TTC549 (cell line): ENCODE data around the gene NIFK.
"Not testable (repeated sequence)": the region's sequence is repeated elsewhere in the genome, so short reads cannot be mapped to it uniquely, and the experiment has no call there.

ENCODE experiments used
- FAIRE-seq: peaks from 2 replicates; lab custom pipeline; 2012; peaks lifted over from hg19 to GRCh38; lab: Jason Lieb, UNC

Gene NIFK

DNA sequence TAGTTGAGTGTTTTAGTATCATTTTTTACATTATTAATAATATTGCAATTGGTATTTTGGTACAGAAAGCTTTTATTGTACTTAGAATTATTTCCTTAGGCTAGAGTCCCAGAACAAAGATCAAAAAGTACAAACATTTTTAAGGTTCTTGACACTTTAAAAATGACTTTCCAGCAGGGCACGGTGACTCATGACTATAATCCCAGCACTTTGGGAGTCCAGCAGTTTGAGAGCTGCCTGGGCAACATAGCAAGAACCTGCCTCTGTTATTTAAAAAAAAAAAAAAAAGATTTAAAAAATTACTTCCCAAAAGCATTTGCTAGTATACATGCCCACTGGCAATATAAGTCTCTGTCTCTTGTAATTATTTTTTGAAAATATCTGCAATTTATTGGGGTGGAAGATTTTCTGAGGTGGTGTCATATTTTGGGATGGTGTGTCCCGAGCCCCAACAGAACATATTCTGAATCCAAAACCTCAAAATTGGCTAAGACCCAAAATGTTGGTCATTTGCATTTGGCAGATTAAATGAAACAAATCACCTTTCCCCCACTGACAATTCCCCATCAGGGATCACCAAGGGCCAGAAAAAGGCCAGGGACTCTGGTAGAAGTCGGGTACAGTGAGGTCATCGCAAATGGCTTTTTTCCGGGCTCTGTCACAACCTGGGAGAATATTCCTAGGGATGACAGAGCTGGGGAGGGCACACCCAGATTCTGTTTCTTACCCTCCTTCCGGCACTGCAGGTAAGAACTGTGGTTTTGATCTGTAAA is 42.1 kb downstream of the NIFK start:
- FAIRE-seq = no peak

DNA sequence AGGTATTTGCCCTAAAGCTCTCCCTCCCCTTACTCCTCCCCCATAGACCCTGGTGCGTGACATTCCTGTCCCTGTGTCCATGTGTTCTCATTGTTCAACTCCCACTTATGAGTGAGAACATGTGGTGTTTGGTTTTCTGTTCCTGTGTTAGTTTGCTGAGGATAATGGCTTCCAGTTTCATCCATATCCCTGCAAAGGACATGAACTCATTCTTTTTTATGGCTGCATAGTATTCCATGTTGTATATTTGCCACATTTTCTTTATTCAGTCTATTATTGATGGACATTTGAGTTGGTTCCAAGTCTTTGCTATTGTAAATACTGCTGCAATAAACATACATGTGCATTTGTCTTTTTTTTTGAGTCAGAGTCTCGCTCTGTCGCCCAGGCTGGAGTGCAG is 46.1 kb downstream of the NIFK start:
- FAIRE-seq = not testable (repeated sequence)

DNA sequence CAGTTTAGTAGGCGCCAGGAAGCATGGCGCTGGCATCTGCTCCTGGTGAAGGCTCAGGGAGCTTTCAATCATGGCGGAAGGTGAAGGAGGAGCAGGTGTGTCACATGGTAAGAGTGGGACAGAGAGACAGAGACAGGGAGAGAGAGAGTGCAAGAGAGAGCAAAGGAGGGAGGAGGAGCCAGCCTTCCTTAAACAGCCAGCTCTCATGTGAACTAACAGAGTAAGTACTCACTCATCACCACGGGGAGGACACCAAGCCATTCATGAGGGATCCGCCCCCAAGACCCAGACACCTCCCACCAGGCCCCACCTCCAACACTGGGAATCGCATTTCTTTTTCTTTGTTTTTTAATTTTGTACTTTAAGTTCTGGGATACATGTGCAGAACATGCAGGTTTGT is 46.6 kb downstream of the NIFK start:
- FAIRE-seq = no peak

GRCh38 chr2:121689356-121689755 is 47.3 kb downstream of the NIFK start:
- no peak for FAIRE-seq

- no peak for FAIRE-seq
These were observed 47.9 kb downstream of the NIFK start for GRCh38 chr2:121688820-121689219.

DNA sequence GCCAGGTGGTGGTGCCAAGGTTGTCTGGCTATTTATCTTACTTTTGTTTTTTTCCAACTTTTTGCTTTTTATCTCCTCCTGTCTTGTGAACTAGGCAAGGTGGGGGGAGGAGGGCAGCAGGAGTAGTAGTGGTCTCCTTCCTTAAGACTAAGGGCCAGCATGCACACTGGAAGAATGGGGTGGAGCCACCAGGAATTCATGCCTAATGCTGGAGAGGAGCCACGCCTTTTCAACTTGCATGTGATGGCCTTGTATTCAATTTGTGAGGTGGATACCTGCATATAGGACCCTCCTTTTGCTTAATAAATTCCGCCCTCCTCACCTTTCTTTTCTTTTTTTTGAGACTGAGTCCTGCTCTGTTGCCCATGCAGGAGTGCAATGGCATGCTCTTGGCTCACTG is 49.8 kb downstream of the NIFK start:
- FAIRE-seq = no peak

DNA sequence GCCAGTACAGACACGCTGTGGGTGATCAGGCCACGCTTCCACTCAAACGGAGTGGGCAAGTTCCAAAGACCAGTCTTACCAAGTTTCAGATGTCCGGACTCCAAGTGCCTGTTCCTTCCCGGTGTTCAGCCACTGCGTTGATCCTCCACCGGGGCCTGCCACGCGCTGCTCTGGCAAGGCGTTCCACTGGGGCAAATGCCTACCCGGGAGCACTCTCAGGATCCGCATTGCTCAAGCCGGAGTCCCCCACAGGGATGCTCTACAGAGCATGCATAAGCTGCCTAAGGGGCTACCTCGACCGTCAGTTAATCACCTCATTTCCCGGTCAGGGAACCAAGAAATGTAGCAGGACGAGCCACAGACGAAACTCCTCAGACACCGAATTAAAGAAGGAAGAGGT is 50.5 kb downstream of the NIFK start:
- no peak for FAIRE-seq

DNA sequence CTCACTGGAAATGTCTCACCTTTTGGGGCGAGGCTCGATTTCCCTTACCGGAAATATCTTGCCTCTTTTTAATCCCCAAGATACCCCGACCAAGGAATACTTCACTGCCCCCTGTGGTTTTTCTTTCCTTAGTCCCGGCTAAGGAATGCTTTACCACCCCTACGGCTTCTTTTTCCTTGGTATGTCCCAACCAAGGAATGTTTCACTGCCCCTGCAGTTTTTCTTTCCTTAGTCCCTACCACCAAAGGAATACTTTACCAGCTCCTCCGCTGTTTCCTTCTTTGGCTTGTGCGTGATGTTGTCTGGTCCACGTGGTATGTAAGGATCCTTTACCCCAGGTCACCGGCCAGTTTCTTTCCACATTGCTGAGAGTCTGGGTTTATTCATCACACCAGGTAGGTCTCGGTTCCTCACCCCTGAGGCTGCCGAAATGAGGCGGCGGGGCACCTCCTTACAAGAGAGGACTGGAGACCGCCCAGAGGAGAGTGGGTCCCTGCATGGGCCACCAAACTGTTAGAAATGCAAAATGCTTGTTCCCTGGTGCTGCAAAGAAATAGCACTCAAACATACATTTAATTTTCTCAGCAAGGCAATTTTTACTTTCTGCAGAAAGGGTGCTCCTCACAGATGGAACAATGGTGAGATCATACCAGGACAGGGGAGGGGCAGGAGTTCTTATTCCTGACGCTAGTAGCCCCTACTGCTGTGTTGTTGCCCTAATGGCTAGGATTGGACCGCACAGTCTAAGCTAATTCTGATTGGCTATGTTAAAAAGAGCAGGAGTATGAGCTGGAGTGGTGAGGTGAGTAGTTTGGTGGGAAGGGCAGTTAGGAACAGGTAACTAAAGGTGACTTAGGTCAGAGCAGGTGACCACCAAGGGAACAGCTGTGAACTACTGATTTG is 54.0 kb downstream of the NIFK start:
- FAIRE-seq = no peak

GRCh38 chr2:121677855-121678254 is 58.8 kb downstream of the NIFK start:
- no peak for FAIRE-seq
